PC-9 (cell line): ENCODE data around the gene NOC4L. TPM values are rescaled to one million over a fixed set of nuclear protein-coding genes. Genes with fewer than 3 reads are reported as not detected.
"Not testable (repeated sequence)": the region's sequence is repeated elsewhere in the genome, so short reads cannot be mapped to it uniquely, and the experiment has no call there.

Experiments
- BruUV-seq: library from RNA; stranded (reverse); fragments of 400-500 nt; replicated peaks from 2 replicates; lab custom pipeline; 2021; lab: Mats Ljungman, UMichigan
- CTCF ChIA-PET: fragments of 300-600 bp; sonication (Branson Sonifier 250); formaldehyde crosslinking; loops from one replicate; lab custom pipeline; 2022; ENCODE audit warnings: antibody characterized with exemption; lab: Charles Lee
- POLR2A ChIA-PET: fragments of 300-600 bp; sonication (Branson Sonifier 250); formaldehyde crosslinking; loops from one replicate; lab custom pipeline; 2022; ENCODE audit warnings: antibody characterized with exemption; ENCODE audit not compliant: unreplicated experiment; lab: Charles Lee
- DNase-seq, 2 experiments: peaks; one replicate each; pipeline versions ENCODE4 v3.0.0 to v3.0.0-alpha.2; 2015 to 2022; ENCODE audit warnings: mixed read lengths in 1 of 2
- H2AFZ ChIP-seq: fragments of 200-600 bp; sonication (generic); 2 replicates; pipeline ENCODE4 v1.8.1; 2017; ENCODE audit warnings: antibody characterized with exemption
- H3F3A ChIP-seq: fragments of 200-600 bp; sonication (generic); 2 replicates; pipeline ENCODE4 v1.8.1; 2017; ENCODE audit warnings: antibody characterized with exemption, mild to moderate bottlenecking, low read depth; ENCODE audit not compliant: insufficient read depth
- H3K27ac ChIP-seq: fragments of 200-600 bp; sonication (generic); 2 replicates; pipeline ENCODE4 v1.6.1; 2016; ENCODE audit warnings: mixed run types
- H3K27me3 ChIP-seq: fragments of 200-600 bp; sonication (generic); 2 replicates; pipeline ENCODE4 v1.6.1; 2016; ENCODE audit warnings: low read depth, mixed run types; ENCODE audit not compliant: insufficient read depth
- H3K36me3 ChIP-seq: fragments of 200-600 bp; sonication (generic); 2 replicates; pipeline ENCODE4 v1.6.1; 2016; ENCODE audit warnings: low read depth, mixed run types
- H3K4me1 ChIP-seq: fragments of 200-600 bp; sonication (generic); replicated peaks from 2 replicates; pipeline ENCODE4 v1.6.1; 2016; ENCODE audit warnings: mixed run types; ENCODE audit not compliant: insufficient read depth
- H3K4me2 ChIP-seq: fragments of 200-600 bp; sonication (generic); 2 replicates; pipeline ENCODE4 v1.6.1; 2017; ENCODE audit warnings: mixed run types
- H3K4me3 ChIP-seq: fragments of 200-600 bp; sonication (generic); 2 replicates; pipeline ENCODE4 v1.6.1; 2016; ENCODE audit warnings: mixed run types
- H3K79me2 ChIP-seq: fragments of 200-600 bp; sonication (generic); 2 replicates; pipeline ENCODE4 v1.6.1; 2017; ENCODE audit warnings: low read depth, mixed run types
- H3K9me2 ChIP-seq: fragments of 200-600 bp; sonication (generic); 2 replicates; pipeline ENCODE4 v1.8.1; 2017; ENCODE audit warnings: mild to moderate bottlenecking; ENCODE audit not compliant: insufficient read depth
- H3K9me3 ChIP-seq: fragments of 200-600 bp; sonication (generic); 2 replicates; pipeline ENCODE4 v1.8.1; 2016; ENCODE audit warnings: low read depth; ENCODE audit not compliant: insufficient read depth
- H4K20me1 ChIP-seq: fragments of 200-600 bp; sonication (generic); 2 replicates; pipeline ENCODE4 v1.8.1; 2017; ENCODE audit not compliant: insufficient read depth
- EZH2 ChIP-seq: fragments of 200-600 bp; sonication (generic); IDR thresholded peaks from 2 replicates; pipeline ENCODE4 v1.8.0; 2017; ENCODE audit warnings: antibody characterized with exemption, low read depth
- intact Hi-C: fragments of 100-400 bp; cut with micrococcal nuclease; formaldehyde crosslinking; loops from one replicate; pipeline ENCODE4 v1.10.0; 2022; ENCODE audit not compliant: unreplicated experiment
- total RNA-seq: library from RNA; stranded (reverse); gene quantifications from 2 replicates; pipeline ENCODE4 v1.2.3, GENCODE V29; 2021
- TF ChIP-seq, protein P1 (sequence below): fragments of 200-600 bp; sonication (generic); conservative IDR thresholded peaks from 2 replicates; pipeline ENCODE4 v1.6.1; 2017; ENCODE audit warnings: mixed run types, antibody characterized with exemption, mild to moderate bottlenecking, moderate library complexity

NOC4L gene
- total RNA-seq, 1 experiment from 2014 or later, result 27.1 TPM

DNA sequence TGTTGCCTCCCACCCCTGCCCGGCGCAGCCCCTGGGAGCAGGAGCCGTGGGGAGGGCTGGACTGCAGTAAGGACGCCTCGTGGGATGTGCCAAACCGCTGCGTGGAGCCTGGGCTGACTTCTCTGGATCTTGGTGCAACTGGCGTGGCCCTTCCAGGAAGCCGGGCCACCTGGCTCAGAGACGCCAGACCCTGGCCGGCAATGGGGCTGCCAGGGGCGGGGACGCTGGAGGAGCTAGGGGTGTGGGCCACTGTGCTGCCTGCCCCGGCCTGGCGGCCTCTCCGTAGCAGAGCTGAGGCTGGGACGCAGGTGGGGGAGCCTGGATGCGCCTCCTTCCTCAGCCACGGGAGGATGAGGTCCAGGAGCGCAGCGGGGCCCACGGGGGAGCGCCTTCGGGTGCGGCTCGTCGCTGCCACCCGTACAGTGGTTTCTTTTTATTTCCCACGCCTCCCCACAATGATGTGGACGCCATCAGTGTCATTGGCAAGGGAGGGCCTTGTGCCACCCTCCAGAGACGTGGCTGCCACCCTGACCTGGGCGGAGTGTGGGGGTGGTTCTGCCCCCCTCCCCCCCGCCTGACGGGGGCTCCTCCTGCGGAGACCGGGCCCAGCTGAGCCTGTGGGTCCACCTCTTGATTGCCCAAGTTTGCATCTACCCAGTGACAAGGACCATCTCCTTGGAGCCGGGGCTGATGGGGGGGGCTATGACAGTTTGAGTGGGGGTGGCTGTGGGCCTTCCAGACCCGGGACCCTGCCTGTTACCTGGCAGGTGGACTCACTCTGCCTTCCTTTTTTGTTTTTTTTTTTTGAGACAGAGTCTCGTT is 11.4 kb upstream of the NOC4L start:
- Histone ChIP-seq H3K4me2 (no peak overlapping the region), H4K20me1 (0 out of 2 replicates have a peak, but pooled peaks cover 5% of the 10 kb centered on the region), H3K36me3 (peaks cover 3% of the 10 kb centered on the region; the same call in 1 of the 2 replicates), H3K4me1 (no peaks in the 10 kb centered on the region), H3K9me2 (no peaks in the 10 kb centered on the region), H3K27ac (no peak overlapping the region), H3K79me2 (no peaks in the 10 kb centered on the region), H2AFZ (no peak overlapping the region), H3K4me3 (no peak overlapping the region), H3K27me3 (no peaks in the 10 kb centered on the region), H3F3A (peaks cover 5% of the 10 kb centered on the region; the same call in 1 of the 2 replicates), H3K9me3 (no peaks in the 10 kb centered on the region)
- POLR2A ChIA-PET, result no interaction called here
- CTCF ChIA-PET, result no interaction called here
- intact Hi-C loops, result no loop called here
- no TSS peak for BruUV-seq
- no peak for DNase-seq
- no peak for TF ChIP-seq EZH2
- TF ChIP-seq, protein P1, sequence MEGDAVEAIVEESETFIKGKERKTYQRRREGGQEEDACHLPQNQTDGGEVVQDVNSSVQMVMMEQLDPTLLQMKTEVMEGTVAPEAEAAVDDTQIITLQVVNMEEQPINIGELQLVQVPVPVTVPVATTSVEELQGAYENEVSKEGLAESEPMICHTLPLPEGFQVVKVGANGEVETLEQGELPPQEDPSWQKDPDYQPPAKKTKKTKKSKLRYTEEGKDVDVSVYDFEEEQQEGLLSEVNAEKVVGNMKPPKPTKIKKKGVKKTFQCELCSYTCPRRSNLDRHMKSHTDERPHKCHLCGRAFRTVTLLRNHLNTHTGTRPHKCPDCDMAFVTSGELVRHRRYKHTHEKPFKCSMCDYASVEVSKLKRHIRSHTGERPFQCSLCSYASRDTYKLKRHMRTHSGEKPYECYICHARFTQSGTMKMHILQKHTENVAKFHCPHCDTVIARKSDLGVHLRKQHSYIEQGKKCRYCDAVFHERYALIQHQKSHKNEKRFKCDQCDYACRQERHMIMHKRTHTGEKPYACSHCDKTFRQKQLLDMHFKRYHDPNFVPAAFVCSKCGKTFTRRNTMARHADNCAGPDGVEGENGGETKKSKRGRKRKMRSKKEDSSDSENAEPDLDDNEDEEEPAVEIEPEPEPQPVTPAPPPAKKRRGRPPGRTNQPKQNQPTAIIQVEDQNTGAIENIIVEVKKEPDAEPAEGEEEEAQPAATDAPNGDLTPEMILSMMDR, result no peak

DNA sequence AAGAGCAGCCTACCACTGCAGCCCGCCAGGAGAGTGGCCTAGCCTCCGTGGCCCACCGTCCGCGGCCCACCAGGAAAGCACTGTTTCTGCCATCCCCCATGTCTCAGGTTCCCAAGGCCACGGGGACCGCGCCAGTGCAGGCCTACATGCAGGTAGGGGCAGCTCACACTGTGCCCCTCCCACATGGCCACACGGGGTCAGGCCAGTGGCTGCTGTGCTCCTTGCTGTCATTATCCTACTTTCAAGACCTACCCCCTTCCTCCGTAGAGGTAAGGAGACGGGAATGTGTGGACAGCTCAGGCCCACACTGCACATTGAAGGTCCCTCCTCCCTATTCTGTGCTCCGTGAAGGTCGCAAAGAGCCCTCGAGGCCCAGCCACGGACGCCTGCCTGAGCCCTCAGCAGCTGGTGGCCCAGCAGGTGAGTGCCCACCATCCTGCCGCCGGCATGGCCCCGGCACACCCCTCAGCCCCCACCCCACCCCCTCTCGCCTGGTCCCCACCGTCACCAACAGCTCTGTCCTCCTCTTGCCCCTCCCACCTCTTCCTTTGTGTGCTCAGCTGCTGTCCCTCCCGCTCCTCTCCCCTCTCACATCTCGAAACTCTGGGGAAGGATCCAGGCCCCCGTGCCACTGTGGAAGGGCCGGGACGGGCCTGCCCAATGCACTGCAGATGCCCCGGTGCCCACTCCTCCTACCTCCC is 10.2 kb upstream of the NOC4L start:
- Histone ChIP-seq H3K36me3 (no peaks in the 10 kb centered on the region), H4K20me1 (0 out of 2 replicates have a peak, but pooled peaks cover 5% of the 10 kb centered on the region), H3K4me2 (no peak overlapping the region), H3K9me3 (no peaks in the 10 kb centered on the region), H3K9me2 (no peaks in the 10 kb centered on the region), H3K27me3 (no peaks in the 10 kb centered on the region), H3K4me1 (no peaks in the 10 kb centered on the region), H3K27ac (no peak overlapping the region), H2AFZ (no peak overlapping the region), H3F3A (peaks cover 5% of the 10 kb centered on the region; the same call in 1 of the 2 replicates), H3K79me2 (no peaks in the 10 kb centered on the region), H3K4me3 (no peak overlapping the region)
- DNase-seq, result no peak
- TF ChIP-seq, protein P1, result no peak
- no peak for TF ChIP-seq EZH2
- BruUV-seq, result no TSS peak
- CTCF ChIA-PET, result interaction anchor here (0.6 kb wide), 1 partner anchor 422 kb away, joined by 5 read pairs; no protein-coding TSS in a partner anchor
- intact Hi-C loops, result no loop called here
- POLR2A ChIA-PET, result no interaction called here

DNA sequence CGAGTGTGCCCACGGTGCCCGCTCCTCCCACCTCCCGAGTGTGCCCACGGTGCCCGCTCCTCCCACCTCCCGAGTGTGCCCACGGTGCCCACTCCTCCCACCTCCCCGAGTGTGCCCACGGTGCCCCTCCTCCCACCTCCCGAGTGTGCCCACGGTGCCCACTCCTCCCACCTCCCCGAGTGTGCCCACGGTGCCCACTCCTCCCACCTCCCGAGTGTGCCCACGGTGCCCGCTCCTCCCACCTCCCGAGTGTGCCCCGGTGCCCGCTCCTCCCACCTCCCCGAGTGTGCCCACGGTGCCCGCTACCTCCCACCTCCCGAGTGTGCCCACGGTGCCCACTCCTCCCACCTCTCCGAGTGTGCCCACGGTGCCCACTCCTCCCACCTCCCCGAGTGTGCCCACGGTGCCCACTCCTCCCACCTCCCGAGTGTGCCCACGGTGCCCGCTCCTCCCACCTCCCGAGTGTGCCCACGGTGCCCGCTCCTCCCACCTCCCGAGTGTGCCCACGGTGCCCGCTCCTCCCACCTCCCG is 9.5 kb upstream of the NOC4L start:
- DNase-seq, H3K9me3 ChIP-seq, H3K4me1 ChIP-seq, H3F3A ChIP-seq, H3K4me2 ChIP-seq, H3K4me3 ChIP-seq, H3K36me3 ChIP-seq, BruUV-seq, H3K27ac ChIP-seq, H4K20me1 ChIP-seq, H3K27me3 ChIP-seq, H2AFZ ChIP-seq, POLR2A ChIA-PET, H3K79me2 ChIP-seq, intact Hi-C loops, H3K9me2 ChIP-seq: not testable (repeated sequence)
- CTCF ChIA-PET, result interaction anchor here (0.6 kb wide), 1 partner anchor 422 kb away, joined by 5 read pairs; no protein-coding TSS in a partner anchor

DNA sequence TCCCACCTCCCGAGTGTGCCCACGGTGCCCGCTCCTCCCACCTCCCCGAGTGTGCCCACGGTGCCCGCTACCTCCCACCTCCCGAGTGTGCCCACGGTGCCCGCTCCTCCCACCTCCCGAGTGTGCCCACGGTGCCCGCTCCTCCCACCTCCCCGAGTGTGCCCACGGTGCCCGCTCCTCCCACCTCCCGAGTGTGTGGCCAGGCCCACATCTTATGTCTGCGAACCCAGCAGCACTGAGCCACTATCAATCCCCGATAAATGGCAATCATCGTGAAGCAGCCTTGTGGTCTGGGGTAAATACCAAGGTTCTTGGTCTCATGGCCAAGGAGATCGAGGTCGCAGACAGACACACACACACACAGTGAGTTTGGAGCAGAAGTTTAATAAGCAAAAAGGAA is 8.0 kb upstream of the NOC4L start:
- POLR2A ChIA-PET, H3K27ac ChIP-seq, H3K4me2 ChIP-seq, DNase-seq, H3F3A ChIP-seq, H3K9me2 ChIP-seq, CTCF ChIA-PET, intact Hi-C loops, H4K20me1 ChIP-seq, BruUV-seq, H3K79me2 ChIP-seq, H3K4me3 ChIP-seq, H3K4me1 ChIP-seq, H3K36me3 ChIP-seq, H3K27me3 ChIP-seq, H2AFZ ChIP-seq, H3K9me3 ChIP-seq: not testable (repeated sequence)
